Motor neuron (in vitro differentiated cells): ENCODE measurements around the gene HNRNPH1. TPM values are rescaled to one million over a fixed set of nuclear protein-coding genes. Genes with fewer than 3 reads are reported as not detected.
A peak's percentile ranks its signal among the peaks of the same experiment; 100 is the strongest.

ENCODE experiments used
- ATAC-seq, 8 experiments: fragments of 200-7000 bp; cut with Tn5 transposase; replicated peaks in 6 of 8; 2 replicates each; pipeline ENCODE4 v1.8.0; 2021; ENCODE audit warnings: mild to moderate bottlenecking in 8 of 8, moderate library complexity in 8 of 8
- H3K27ac ChIP-seq, 2 donors: fragments of 250-450 bp; sonication (Bioruptor Pico); 2 replicates each; pipeline ENCODE4 v1.9.0; 2021; ENCODE audit warnings: antibody characterized with exemption in 2 of 2, mild to moderate bottlenecking in 2 of 2, moderate library complexity in 1 of 2
- H3K4me1 ChIP-seq, 2 donors: fragments of 250-450 bp; sonication (Bioruptor Pico); replicated peaks in 1 of 2; 2 replicates each; pipeline ENCODE4 v1.6.1; 2021; ENCODE audit warnings: antibody characterized with exemption in 2 of 2, mild to moderate bottlenecking in 2 of 2, moderate library complexity in 1 of 2
- H3K4me3 ChIP-seq, 5 donors: fragments of 250-450 bp; sonication (Bioruptor Pico); 2 replicates each; pipeline ENCODE4 v1.9.0; 2021; ENCODE audit warnings: antibody characterized with exemption in 5 of 5, mild to moderate bottlenecking in 5 of 5, moderate library complexity in 4 of 5
- WGBS, 10 experiments: fragments of 450-650 bp; shearing (Covaris generic); methylation state at CpG; one replicate each; pipeline ENCODE4 v1.0.0; 2022; 5-methylcytosine and 5-hydroxymethylcytosine counted together
- in situ Hi-C, 9 experiments: fragments of 400-800 bp; cut with MboI; loops; one replicate each; pipeline ENCODE4 v1.15.0; 2021; ENCODE audit warnings: low sequenced_read_pairs in 9 of 9, low pct_unique_long_range_greater_than_20kb in 2 of 9; ENCODE audit not compliant: unreplicated experiment in 9 of 9
- total RNA-seq, 8 experiments: library from RNA; unstranded; fragments of 300-600 nt; gene quantifications; 2 replicates each; pipeline versions ENCODE4 v1.2.3 to v1.2.4, GENCODE V29; 2022

The HNRNPH1 gene
- total RNA-seq, 8 experiments from 2014 or later, result 410 to 1,105 (median 500) TPM

DNA sequence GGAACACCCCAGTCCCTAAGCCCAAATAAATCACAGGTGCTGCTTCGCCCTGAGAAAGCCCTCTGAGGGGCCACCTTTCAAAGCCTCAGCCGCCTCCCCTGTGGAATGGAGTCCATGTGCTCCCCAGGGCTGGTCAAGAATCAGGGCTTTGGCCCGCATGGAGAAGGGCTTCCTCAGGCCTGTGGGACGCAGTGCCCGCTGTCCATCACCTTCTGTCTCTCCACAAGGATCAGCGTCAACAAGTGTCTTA is 16.6 kb downstream of the HNRNPH1 start:
- H3K4me3 ChIP-seq, result no peak overlapping the region
- H3K27ac ChIP-seq, result no peak overlapping the region
- 80% methylated on average over 1 of the region's 6 CpGs; no CpG with 5 or more reads in 9 of the 10 experiments for WGBS, 10 experiments
- in situ Hi-C loops, result no loop called here
- H3K4me1 ChIP-seq, result no peaks in the 10 kb centered on the region
- peak in 4 of 8 experiments; percentile 1 to 2 (median 1) for ATAC-seq

- H3K4me3 ChIP-seq, result no peak overlapping the region
- in situ Hi-C loops, result no loop called here
- no peak overlapping the region for H3K27ac ChIP-seq
- 67 to 100% (median 90%) methylated on average over 1 to 10 of the region's 21 CpGs; no CpG with 5 or more reads in 3 of the 10 experiments for WGBS, 10 experiments
- no peaks in the 10 kb centered on the region for H3K4me1 ChIP-seq
- peak in 1 of 8 experiments; percentile 1 for ATAC-seq
Observed at GRCh38 chr5:179606071-179606909, 17.2 kb downstream of the HNRNPH1 start.

DNA sequence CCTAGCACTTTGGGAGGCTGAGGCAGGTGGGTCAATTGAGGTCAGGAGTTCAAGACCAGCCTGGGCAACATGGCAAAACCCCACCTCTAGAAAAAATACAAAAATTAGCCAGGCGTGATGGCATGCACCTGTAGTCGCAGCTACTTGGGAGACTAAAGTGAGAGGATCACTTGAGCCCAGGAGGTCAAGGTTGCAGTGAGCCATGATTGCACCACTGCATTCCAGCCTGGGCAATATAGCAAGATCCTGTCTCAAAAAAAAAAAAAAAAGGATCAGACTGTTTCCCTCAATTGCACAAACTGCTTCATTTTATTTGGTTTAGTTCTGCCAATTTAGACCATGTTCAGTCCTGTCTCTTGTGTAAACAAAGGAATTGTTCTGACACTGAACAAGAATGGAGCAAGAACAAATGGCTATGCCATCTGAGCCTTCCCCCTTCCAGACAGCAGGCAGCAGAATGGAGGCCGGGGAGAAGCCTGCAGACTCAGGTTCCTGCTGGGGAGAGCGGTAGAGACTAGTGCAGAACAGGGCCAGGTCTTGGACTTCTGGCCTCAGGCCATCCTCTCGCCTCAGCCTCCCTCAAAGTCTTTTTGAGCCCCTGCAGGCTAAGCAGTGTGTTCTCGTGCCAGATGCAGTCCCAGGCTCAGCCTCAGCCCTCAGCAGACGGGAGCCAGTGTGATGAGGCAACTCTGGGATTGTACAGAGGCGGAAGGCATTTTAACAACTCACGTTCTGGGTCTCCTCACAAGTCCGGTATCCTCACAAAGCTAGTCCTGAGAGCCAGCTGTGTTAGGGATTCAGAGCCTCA is 18.2 kb downstream of the HNRNPH1 start:
- H3K27ac ChIP-seq, result no peak overlapping the region
- no peak for ATAC-seq

DNA sequence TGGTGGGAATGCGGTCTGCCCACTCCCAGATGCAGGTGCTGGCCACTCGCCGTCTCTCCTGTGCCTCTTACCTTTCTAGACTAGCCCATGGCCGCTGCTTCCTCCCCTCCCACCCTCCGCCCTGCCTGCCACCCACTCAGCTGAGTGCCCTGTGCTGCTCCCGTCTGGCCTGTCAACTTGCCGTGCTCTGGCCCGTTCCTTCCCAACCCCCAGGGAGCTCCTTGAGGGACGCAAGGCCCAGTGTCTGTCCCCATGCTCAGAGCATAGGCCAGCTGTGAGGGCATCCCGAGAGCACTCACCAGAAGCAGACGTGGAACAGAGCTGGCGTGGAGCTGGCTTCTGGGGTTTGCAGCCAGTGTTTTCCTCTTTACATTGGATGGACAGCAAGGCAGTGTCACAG is 20.2 kb downstream of the HNRNPH1 start:
- no peaks in the 10 kb centered on the region for H3K4me1 ChIP-seq
- no peak overlapping the region for H3K27ac ChIP-seq
- H3K4me3 ChIP-seq, result no peak overlapping the region
- 80% methylated on average over 1 of the region's 12 CpGs; no CpG with 5 or more reads in 9 of the 10 experiments for WGBS, 10 experiments
- in situ Hi-C loops, result no loop called here
- no peak for ATAC-seq

More for the DNA sequence above, 18.2 kb downstream of the HNRNPH1 start:
- H3K4me1 ChIP-seq, result no peaks in the 10 kb centered on the region
- 37 to 96% (median 81%) methylated on average over 2 to 8 of the region's 10 CpGs; no CpG with 5 or more reads in 4 of the 10 experiments for WGBS, 10 experiments
- H3K4me3 ChIP-seq, result no peak overlapping the region
- in situ Hi-C loops, result no loop called here

DNA sequence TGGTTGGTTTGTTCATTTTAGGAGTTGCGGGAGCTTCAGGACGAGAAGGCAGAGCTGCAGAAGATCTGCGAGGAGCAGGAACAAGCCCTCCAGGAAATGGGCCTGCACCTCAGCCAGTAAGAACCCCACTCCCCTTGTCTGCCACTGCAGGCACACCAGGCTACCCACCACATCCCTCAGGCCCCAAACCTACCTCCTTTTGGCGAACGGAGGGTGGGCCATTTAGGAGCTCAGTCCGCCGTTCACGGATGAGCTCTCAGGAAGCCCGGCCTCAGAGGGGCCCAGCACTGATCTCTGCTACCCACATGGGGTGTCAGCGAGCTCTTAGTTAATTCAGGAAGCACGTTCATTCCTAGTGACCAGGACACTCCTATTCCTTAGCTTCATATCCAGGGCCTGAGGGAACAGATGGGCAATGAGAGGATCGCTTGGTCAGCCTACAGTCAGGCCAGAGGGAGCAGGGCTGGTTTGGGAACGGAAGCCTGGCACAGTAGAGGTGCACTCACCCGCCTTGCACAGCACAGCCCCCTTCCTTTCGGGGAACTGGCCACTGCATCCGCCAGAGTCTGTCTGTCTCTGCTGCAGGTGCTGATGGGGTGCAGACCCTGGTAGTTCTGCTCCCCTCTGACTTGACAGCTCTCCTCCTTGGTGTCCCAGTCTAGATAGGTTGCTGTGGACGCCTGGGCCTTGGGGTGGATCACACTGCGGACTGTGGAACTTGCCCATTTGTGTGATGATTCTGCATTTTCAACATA is 21.4 kb downstream of the HNRNPH1 start:
- in situ Hi-C loops, result no loop called here
- no peak for ATAC-seq
- 75 to 100% (median 95%) methylated on average over 1 to 7 of the region's 18 CpGs; no CpG with 5 or more reads in 3 of the 10 experiments for WGBS, 10 experiments
- no peak overlapping the region for H3K27ac ChIP-seq
- H3K4me3 ChIP-seq, result no peak overlapping the region
- no peaks in the 10 kb centered on the region for H3K4me1 ChIP-seq

- in situ Hi-C loops, result no loop called here
- H3K4me1 ChIP-seq, result no peaks in the 10 kb centered on the region
- no peak overlapping the region for H3K4me3 ChIP-seq
- WGBS, 10 experiments, result 55 to 100% (median 84%) methylated on average over 2 to 4 of the region's 9 CpGs; no CpG with 5 or more reads in 3 of the 10 experiments
- no peak for ATAC-seq
- H3K27ac ChIP-seq, result no peak overlapping the region
Observed at GRCh38 chr5:179599973-179600372, 23.5 kb downstream of the HNRNPH1 start.

GRCh38 chr5:179599566-179599965 is 23.9 kb downstream of the HNRNPH1 start:
- 80 to 93% (median 85%) methylated on average over 3 to 5 of the region's 16 CpGs; no CpG with 5 or more reads in 6 of the 10 experiments for WGBS, 10 experiments

DNA sequence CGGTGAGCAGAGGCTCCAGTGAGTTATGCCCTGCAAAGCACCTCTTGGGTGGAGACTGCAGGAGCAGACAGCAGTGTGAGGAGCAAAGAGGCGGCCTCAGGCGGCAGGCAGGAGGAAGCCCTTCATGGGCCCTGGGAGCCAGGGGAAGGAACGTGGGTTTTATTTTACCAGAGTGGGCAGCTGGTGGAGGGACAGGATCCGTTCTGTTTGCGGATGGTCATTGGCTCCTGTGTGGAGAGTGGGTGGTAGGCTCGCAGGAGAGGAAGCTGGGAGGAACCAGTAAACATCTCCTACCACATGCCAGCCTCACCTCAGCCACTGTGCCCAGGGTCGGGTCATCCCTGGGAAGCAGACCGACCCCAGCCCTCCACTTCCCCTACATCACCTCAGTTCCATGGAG is 24.4 kb downstream of the HNRNPH1 start:
- no peaks in the 10 kb centered on the region for H3K4me1 ChIP-seq
- no peak for ATAC-seq
- no peak overlapping the region for H3K4me3 ChIP-seq
- 84 to 100% (median 100%) methylated on average over 1 to 6 of the region's 9 CpGs; no CpG with 5 or more reads in 6 of the 10 experiments for WGBS, 10 experiments
- H3K27ac ChIP-seq, result no peak overlapping the region
- in situ Hi-C loops, result no loop called here

More at GRCh38 chr5:179599566-179599965, 23.9 kb downstream of the HNRNPH1 start:
- H3K4me3 ChIP-seq, result no peak overlapping the region
- in situ Hi-C loops, result no loop called here
- H3K4me1 ChIP-seq, result no peaks in the 10 kb centered on the region
- ATAC-seq, result no peak
- H3K27ac ChIP-seq, result no peak overlapping the region

- ATAC-seq, result peak in 1 of 8 experiments; percentile 34
- Histone ChIP-seq H3K27ac (no peak overlapping the region), H3K4me3 (no peak overlapping the region), H3K4me1 (no peaks in the 10 kb centered on the region)
- in situ Hi-C loops, result no loop called here
- 80 to 100% (median 90%) methylated on average over 1 to 6 of the region's 13 CpGs; no CpG with 5 or more reads in 2 of the 10 experiments for WGBS, 10 experiments
Observed at GRCh38 chr5:179596421-179596820, 27.1 kb downstream of the HNRNPH1 start.

DNA sequence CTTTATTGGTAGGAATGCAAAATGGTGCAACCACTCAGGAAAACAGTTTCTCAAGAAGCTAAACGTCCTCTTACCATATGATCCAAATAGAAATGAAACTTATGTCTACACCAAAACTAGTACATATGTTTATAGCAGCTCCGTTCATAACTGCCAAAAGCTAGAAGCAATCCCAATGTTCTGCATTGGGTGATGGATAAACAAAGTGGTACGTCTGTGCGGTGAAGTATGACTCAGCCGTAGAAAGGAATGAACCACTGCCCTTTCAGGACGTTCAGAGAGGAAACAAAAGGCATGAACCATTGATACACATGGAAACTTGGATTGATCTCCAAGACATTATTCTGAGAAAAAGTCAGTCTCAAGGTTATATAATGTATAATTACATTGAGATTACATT is 27.6 kb downstream of the HNRNPH1 start:
- in situ Hi-C loops, result no loop called here
- ATAC-seq, result no peak
- no peaks in the 10 kb centered on the region for H3K4me1 ChIP-seq
- no peak overlapping the region for H3K4me3 ChIP-seq
- 59 to 100% (median 89%) methylated on average over 2 to 6 of the region's 6 CpGs; no CpG with 5 or more reads in 1 of the 10 experiments for WGBS, 10 experiments
- no peak overlapping the region for H3K27ac ChIP-seq

DNA sequence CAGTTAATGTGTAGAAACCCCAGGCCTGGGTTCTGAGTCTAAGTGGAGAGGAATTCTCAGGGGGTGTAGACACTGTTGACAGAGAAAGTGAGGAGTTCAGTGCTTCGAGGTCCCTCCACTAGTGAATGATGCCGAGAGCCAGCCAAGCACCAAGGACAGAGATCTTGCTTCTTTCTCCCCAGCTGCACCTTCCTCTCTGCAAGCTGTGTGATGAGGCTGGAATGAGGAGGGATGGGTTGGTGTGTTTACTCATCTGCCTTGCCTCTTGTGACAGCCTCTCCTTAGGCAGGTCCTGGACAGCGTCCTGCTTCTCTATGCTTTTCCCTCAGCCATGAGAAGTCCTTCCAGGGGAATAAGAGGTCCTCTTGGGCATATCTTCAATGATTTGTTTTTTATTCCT is 35.3 kb downstream of the HNRNPH1 start:
- WGBS, 10 experiments, result 67 to 100% (median 95%) methylated on average over 1 to 2 of the region's 3 CpGs; no CpG with 5 or more reads in 4 of the 10 experiments
- ATAC-seq, result peak in 4 of 8 experiments; percentile 22 to 80 (median 67)
- no peak overlapping the region for H3K4me3 ChIP-seq
- no peak overlapping the region for H3K27ac ChIP-seq
- in situ Hi-C loops, result no loop called here
- no peaks in the 10 kb centered on the region for H3K4me1 ChIP-seq

- H3K4me3 ChIP-seq, result no peak overlapping the region
Observed at GRCh38 chr5:179585941-179586401, 37.5 kb downstream of the HNRNPH1 start.

More at GRCh38 chr5:179585941-179586401, 37.5 kb downstream of the HNRNPH1 start:
- Histone ChIP-seq H3K27ac (no peak overlapping the region), H3K4me1 (no peaks in the 10 kb centered on the region)
- in situ Hi-C loops, result no loop called here
- 60 to 100% (median 75%) methylated on average over 1 to 6 of the region's 9 CpGs; no CpG with 5 or more reads in 4 of the 10 experiments for WGBS, 10 experiments
- ATAC-seq, result peak in 1 of 8 experiments; percentile 41
